ENCODE measurements around the gene GREB1.

GREB1 gene

GRCh38 chr2:11579867-11580659 lies 46.2 kb downstream of the GREB1 start:
- DNase-seq (ENCODE audit: low spot score), result no peak

GRCh38 chr2:11580697-11581096 lies 46.9 kb downstream of the GREB1 start:
- DNase-seq (ENCODE audit: low spot score), result no peak

- no peak for DNase-seq (ENCODE audit: low spot score)
Observed at GRCh38 chr2:11581124-11581796, 47.4 kb downstream of the GREB1 start.

GRCh38 chr2:11581797-11582611 lies 48.2 kb downstream of the GREB1 start:
- no peak for DNase-seq (ENCODE audit: low spot score)

GRCh38 chr2:11582612-11582861 lies 48.7 kb downstream of the GREB1 start:
- DNase-seq (ENCODE audit: low spot score), result no peak

- DNase-seq (ENCODE audit: low spot score), result peak; percentile 50
Observed at GRCh38 chr2:11582862-11583752, 49.3 kb downstream of the GREB1 start.

- DNase-seq (ENCODE audit: low spot score), result peak; percentile 75
Observed at GRCh38 chr2:11583840-11584524, 50.1 kb downstream of the GREB1 start.

- DNase-seq (ENCODE audit: low spot score), result no peak
Observed at GRCh38 chr2:11584525-11585056, 50.7 kb downstream of the GREB1 start.

- no peak for DNase-seq (ENCODE audit: low spot score)
Observed at GRCh38 chr2:11585071-11585470, 51.2 kb downstream of the GREB1 start.

- no peak for DNase-seq (ENCODE audit: low spot score)
Observed at GRCh38 chr2:11588228-11589110, 54.6 kb downstream of the GREB1 start.

- DNase-seq (ENCODE audit: low spot score), result no peak
Observed at GRCh38 chr2:11589316-11589940, 55.6 kb downstream of the GREB1 start.

- no peak for DNase-seq (ENCODE audit: low spot score)
Observed at GRCh38 chr2:11590193-11590592, 56.3 kb downstream of the GREB1 start.

GRCh38 chr2:11591091-11591490 lies 57.2 kb downstream of the GREB1 start:
- no peak for DNase-seq (ENCODE audit: low spot score)

- DNase-seq (ENCODE audit: low spot score), result no peak
Observed at GRCh38 chr2:11592671-11593574, 59.1 kb downstream of the GREB1 start.

- no peak for DNase-seq (ENCODE audit: low spot score)
Observed at GRCh38 chr2:11596801-11597200, 63.0 kb downstream of the GREB1 start.

GRCh38 chr2:11597538-11598225 lies 63.8 kb downstream of the GREB1 start:
- DNase-seq (ENCODE audit: low spot score), result no peak

- no peak for DNase-seq (ENCODE audit: low spot score)
Observed at GRCh38 chr2:11598228-11598731, 64.4 kb downstream of the GREB1 start.
